HS-5 (cell line): ENCODE results near the gene CASS4.
"Not testable (repeated sequence)": the region's sequence is repeated elsewhere in the genome, so short reads cannot be mapped to it uniquely, and the experiment has no call there.

ENCODE experiments used
- DNase-seq: peaks from one replicate; pipeline ENCODE4 v3.0.0-alpha.2; 2012; ENCODE audit warnings: low read depth

CASS4 gene, protein sequence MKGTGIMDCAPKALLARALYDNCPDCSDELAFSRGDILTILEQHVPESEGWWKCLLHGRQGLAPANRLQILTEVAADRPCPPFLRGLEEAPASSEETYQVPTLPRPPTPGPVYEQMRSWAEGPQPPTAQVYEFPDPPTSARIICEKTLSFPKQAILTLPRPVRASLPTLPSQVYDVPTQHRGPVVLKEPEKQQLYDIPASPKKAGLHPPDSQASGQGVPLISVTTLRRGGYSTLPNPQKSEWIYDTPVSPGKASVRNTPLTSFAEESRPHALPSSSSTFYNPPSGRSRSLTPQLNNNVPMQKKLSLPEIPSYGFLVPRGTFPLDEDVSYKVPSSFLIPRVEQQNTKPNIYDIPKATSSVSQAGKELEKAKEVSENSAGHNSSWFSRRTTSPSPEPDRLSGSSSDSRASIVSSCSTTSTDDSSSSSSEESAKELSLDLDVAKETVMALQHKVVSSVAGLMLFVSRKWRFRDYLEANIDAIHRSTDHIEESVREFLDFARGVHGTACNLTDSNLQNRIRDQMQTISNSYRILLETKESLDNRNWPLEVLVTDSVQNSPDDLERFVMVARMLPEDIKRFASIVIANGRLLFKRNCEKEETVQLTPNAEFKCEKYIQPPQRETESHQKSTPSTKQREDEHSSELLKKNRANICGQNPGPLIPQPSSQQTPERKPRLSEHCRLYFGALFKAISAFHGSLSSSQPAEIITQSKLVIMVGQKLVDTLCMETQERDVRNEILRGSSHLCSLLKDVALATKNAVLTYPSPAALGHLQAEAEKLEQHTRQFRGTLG

DNA sequence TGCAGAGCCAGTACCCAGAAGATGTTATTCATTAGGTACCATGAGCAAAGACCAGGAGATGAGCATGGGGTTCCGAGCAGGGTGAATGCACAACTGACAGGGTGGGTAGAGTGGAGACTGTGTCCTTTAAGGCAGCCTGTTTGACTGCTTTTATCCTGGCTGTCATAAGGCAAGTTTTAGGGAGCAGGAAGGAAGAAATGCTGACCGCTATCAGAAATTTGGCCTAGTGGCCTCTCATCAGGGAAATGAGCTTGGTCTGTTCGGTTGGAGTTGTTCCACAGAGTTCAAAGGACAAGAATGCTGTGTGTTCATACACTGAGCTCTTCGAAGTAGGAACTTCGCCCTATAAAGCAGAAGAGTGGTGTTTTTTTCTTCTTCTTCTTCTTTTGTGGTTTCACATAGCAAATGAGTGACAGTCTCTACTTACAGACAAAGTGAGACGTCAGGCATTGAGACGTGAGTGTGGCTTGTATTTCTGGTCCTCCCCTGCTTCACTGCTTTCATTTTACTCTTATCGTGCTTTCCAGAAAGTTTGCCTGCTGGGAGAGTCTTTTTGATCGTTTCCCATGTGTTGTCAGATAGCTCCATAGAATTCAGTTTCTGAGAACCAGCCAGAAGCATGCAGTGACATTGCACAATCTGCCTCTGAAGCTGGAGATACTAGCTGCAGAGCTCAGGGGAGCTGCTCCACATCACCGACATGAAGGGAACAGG, at the start of gene CASS4:
Gene CASS4 (plus strand): TSS at position 502 of the 714 bp plus-strand sequence. CDS start 199 bp downstream, at position 701.
- no peak for DNase-seq

DNA sequence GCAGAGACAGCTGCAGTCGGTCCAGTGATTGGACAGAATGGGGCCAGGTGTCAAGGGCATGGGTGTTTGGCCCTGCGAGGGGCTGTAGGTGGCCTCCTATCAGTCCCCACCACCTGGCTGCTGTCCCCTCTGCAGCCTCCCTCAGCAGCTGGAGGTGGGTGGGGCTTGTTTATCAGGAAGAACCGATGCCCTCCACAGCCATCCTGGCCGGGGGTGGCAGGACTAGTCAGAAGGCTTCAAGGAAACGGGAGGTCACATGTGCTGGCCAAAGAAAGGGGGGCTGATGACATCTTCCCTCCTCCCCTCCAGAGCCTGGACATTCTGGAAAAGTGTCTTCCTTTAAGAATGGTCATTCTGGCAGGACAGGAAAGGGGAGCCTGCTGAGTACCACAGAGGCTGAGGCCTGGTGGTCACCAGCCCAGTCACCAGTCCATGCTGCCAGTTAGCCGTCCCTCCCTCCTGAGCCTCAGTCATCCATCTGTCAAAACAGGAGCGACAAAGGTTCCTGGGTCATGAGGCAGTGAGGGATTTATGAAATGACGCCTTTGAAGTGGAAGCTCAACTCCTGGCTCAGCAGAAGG, 49.1 kb upstream of the CASS4 start:
- DNase-seq, result no peak

DNA sequence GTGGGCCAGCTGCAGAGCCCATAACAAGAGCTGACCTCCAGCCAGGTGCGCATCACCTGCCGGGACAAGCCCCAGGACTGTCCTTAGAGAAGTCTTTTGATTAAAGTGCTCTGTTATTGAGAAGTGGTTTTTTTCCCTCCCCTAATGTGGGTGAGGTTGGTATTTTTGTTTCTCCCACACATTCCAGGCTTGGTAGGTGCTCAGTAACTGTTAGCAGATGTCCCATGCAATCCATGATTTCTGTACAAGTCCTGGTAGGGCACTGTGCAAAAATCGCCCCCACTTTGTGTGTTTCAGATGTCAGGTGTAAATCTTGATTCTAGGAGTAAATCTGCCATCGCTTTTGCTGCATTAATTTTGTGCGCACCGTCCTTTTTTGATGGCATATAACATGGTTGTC, 48.6 kb upstream of the CASS4 start:
- DNase-seq, result no peak

DNA sequence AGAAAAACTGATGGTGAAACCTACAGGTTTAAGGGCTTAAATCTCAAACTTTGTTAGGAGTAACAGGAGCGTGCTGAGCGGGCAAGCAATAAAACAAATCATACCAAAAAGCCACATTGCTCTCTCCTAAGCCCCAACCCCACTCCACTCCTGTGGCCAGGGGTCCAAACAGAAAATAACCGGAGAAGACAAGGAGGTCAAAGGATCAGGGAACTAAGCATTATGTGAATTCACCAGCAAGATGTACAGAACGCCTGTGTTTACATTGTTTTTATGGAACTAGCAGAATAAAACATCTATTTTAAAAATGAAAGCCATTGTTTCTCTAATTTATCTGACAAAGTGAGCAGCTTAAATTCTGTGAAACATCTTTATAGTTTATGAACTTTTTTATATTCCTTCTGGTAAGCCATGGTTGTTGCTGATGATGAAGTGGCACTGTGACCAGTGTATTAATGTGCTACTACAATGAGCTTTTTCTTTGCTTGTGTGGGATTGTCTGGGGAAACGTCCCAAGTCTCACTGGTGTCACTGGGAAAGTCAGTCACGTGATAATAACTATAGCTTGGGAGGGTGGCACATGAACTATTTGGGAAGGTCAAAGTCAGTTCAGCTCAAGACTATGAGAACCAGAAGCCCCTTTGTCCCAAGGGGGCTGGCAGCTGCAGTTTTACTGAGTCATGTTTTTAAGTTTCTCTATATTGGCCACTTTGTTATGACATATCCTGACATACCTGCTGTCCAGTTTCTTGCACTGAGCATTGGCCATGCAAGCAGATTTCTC, 43.5 kb upstream of the CASS4 start:
- DNase-seq, result no peak

DNA sequence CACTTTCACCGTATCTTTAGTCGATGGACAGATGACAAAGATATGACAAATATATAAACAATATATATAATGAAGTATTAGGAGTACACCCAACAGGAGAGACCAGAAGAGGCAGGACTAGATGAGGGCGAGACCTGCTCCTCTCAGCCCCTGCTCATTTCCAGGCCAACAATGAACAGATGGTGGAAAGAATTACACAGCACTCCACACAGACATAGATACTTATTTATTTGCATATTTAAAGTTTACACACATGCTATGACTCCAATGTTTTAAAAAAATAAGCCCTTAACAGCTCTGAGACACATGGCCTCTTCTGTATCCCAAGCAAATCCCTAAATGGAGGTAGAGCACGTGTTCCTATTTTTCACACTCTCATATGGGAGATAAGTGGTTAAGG, 42.9 kb upstream of the CASS4 start:
- DNase-seq, result no peak

DNA sequence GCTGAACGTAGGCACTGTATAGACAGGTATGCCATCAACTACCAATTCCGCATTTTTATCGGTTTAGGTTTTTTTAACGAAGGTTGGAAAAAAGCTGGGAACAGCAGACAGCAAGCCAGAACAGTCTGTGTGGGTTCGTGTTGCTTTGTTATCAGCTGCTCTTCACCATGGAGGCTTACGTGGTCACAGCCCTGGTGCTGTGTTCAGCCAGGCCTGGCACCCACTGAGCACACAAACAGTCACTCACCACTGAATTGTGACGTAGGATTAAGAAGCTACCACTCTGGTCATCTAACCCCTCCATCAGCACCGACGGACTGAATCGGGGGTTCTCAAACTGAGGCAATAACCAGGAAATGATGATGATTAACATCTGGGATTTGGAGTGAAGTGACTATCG, 40.1 kb upstream of the CASS4 start:
- DNase-seq, result no peak

DNA sequence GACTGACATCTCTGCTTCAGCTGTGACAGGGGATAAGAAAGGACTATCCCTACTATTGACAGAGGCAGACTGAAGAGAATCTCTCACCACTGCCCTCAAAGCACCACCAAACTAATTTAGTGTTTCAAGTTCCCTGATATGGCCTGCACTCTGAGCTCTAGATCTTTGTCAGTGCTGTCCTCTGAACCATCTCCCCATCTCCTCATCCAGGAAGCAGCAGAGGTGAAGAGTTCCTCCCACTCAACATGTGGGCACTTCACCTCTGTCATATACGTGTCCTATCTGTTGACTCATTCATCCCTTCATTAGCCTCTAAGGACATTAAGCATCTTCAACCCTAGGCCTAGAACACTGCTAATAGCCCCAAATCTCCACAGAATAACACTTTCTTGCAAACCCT, 39.2 kb upstream of the CASS4 start:
- no peak for DNase-seq

DNA sequence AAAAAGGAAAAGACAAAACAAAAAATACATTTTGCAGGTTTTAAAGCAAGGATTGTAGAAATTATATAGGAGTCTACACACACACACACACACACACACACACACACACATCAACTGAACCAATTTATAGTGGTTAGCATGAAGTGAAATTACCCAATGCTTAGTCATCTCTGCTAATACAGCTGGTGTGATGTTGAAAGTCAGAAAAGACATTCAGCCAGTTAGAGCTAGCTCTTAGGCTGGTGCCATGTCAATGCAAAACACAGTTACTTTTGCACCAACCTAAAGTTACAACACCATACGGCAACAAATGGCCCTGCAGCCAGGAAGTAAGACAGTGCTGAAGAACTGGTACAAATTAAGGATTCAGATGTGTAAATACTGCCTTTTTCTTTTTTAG, 38.1 kb upstream of the CASS4 start:
- peak; percentile 84 for DNase-seq

DNA sequence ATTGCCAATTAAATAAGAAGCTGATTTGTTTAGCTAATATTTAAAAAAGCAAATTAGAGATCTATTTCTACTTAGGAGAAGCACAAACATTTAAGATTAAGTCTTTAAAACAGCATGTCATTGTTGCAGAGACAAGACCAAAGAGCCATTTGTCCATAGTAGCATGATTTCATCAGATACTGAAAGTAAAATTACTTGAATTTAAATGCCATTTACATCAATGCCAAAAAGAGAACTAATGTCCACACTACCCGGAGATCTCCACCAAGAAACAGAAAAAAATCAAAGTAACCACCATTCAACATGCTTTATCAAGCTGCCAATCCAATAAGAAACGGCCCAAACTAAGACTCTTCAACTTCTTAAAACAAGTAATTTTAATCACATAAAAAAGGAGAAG, 35.7 kb upstream of the CASS4 start:
- DNase-seq, result no peak

DNA sequence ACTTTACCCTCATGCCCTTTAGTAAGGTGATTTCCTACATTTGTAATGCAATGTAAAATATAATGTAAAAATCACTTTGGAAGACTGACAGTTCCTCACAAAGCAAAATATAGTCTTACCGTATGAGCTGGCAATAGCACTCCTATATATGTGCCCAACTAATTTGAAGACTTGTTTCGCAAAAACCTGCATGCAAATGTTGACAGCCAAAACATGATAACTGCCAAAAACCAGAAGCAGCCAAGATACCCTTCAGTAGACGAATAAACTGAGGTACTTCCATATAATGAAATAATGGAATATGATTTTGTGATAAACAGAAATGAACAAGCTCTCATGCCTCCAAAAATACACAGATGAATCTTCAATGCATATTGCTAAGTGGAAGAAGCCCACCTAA, 33.7 kb upstream of the CASS4 start:
- no peak for DNase-seq

DNA sequence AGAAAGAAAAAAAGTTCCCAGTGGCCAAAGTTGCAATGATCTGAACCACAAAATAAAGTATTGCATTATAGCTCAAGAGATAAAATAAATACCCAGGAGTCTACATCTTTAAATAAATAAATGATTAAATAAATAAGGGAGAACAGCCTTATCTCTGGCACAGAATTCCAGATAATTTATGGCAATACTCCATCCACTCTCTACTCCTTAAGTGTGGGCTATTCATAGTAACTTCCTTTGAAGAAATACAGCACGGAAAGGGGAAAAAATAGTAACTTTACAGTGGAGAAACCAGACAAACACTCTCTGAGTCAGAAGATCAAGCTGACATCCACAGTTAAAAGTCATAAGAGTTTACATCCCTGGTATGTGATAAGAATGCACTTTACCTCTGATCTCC, 31.7 kb upstream of the CASS4 start:
- no peak for DNase-seq

DNA sequence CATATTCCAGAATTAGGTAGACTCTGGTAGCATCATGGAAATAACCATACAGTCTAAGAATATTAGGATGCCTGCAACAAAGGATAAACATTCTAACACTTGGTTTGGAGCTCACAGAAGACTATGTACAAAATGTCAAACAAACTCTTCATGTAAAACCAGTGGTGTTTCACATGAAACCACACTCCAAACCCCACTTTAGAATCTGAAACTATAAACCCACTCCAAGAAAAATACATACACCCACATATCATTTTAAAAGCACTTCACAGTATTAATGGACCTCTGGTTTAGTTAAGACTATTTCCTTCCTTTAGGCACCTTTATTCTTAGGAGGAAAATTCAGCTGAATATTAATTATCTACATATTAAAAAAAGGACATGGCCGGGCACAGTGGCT, 30.6 kb upstream of the CASS4 start:
- DNase-seq, result no peak

DNA sequence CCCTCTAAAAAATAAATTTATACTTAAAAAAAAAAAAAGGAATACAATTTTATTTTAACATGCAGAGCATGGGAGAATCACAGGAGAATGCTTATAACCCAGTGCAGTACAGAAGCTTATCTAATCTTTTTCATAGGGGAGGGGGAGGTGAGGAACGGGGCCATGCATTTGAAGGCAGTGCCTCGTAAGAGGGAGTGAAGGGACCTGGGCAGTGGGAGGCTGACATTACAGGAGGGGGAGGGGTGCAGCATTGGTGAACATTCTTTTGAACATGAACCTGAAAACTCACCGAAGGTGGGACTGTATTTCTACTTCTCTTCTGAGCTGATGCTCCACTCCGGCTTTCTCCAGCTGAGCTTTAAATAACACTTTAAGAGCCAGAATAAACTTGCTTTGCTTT, 29.4 kb upstream of the CASS4 start:
- DNase-seq, result no peak

DNA sequence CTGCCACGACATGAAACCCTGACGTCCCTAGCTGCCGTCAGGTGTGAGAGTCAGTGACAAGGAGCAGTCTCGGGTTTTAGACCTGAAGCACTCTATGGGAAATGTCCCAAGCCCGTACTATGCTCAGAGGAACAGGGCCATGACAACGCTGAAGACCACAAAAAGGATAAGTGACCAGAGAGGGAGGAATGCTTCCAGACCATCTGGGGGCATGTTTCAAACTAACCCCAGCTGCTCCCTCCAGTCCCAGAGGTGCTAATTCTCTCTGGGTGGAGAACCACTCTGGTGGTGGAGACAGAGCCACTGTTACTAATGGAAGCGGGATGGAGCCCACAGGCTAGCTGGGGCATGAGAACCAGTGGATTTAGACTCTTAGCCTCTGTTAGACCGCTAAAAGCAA, 28.7 kb upstream of the CASS4 start:
- DNase-seq, result no peak

DNA sequence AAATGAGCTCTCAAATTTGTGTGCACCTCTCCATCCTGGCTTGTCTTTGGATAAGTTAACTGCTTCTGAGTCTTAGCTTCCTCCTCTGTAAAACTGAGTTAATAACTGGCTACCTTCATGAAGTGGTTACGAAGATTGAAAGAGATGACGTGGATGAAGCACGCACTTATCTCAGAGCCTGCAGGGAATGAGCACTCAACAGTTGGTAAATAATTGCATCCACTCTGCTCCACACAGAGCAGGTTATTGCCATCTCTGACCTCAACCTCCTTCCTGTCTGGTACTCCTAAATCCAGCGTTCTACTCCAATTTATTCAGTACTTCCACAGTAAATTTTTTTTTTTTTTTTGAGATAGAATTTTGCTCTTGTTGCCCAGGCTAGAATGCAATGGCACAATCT, 26.9 kb upstream of the CASS4 start:
- no peak for DNase-seq

DNA sequence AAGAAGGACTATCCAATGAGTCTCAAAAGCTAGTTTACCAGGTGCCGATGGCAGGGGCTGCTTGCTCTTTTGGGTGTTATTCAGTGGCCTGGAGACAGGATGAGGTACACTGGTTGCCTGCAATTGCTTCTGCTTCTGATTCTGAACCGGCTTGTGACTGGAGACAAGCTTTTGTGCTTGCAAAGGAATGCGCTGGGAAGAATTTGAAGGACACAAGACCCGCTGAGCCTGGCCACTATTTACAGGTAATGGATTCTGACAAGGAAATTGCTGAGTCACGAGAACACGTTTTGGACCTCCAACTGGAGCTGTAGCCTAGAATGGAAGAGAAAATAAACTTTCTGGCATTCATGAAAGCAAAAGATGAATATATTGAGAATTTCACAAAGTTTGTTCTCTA, 25.8 kb upstream of the CASS4 start:
- no peak for DNase-seq

DNA sequence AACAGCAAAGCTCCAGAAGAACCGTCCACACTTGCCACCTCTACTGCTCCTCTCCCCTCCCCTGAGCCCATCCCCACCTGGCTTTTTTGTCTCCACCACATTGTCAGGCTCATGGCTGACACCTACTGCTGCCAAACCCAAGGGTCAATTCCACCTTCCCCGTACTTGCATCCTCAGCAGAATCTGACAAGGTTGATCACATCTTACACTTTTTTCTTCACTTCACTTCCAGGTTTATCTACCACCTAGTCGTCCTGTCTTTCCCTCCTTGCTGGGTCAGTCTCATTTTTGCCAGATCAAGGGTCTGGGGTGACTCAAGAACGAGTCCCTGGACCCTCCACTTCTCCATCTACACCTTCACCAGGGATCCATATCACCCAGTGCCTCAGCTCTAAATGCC, 23.2 kb upstream of the CASS4 start:
- no peak for DNase-seq

DNA sequence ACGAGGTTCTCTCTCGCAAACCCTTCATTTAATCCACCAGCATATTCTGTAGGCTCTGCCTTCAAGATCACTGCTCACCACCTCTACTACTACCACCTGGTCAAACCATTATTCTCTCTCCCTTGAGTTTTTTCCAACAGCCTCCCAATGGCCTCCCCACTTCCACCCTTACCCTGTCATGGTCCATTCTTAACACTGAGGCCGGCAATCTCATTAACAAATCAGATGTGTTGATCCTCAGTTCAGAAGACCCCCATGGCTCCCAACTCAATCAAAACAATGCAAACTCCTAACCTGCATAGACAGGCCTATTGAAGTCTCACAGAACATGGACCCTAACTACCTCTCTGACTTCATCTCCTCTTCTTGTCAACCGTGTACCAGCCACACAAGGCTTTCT, 22.3 kb upstream of the CASS4 start:
- no peak for DNase-seq

DNA sequence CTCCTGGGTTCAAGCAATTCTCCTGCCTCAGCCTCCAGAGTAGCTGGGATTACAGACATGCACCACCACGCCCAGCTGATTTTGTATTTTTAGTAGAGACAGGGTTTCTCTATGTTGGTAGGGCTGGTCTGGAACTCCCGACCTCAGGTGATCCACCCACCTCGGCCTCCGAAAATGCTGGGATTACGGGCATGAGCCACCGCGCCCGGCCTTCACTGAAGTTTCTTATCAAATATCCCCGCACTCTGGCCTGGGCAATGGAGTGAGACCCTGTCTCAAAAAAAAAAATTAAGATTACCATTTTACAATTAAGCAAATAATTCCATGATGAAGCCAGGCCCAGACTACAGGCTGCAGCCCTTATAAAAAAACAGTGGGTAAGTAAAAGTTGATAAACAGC, 21.7 kb upstream of the CASS4 start:
- not testable (repeated sequence) for DNase-seq

DNA sequence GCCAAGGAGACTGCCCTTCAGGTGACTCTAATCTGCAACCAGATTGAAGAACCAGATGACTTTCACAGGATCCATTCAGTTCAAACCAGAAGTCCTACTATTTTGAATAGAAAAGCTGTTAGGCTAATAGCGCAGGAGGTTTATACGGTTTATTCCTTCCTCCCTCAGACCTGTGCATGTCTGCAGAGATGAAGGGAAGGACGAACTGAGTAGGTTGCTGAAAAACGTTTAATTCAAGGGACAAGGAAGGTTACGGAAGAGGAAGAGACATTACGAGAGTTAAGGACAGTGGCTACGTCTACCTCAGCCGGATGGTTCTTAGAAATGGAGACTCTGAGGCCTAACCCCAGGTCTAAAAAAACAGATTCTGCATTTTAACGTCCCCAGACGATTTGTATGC, 21.0 kb upstream of the CASS4 start:
- DNase-seq, result no peak

DNA sequence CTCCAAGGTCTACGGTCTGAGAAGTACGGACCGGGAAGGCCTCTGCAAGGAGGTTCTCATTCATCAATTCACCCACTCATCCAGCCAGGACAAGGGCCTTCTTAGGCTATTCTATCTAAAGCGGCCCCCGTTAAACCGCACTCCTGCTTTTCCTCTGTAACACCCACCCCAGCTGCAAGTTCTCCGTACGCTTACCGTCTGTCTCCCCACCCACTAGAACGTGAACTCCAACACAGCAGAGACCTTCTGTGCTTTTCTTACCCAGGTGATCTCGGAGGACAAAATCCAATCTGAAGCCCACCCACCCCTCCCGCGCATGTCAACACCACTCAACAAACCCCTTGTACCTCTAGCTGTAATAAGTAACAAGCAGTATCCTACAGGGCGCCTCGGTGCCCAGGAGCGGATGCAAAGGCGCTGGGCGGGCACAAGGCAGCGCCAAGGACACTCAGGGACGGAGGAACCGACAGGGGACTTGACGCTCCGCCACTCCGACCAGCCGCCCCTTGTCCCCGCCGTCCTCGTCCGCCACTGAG, 20.4 kb upstream of the CASS4 start:
- DNase-seq, result no peak
